GM18870 (cell line): ENCODE measurements around the gene MAP1LC3A.

ENCODE experiments used
- ATAC-seq: cut with Tn5 transposase; IDR thresholded peaks from one replicate; pipeline ENCODE4 v1.9.1; 2021; ENCODE audit warnings: moderate library complexity; ENCODE audit not compliant: unreplicated experiment

MAP1LC3A gene

GRCh38 chr20:34528921-34529297 is 29.6 kb upstream of the MAP1LC3A start:
- no peak for ATAC-seq

DNA sequence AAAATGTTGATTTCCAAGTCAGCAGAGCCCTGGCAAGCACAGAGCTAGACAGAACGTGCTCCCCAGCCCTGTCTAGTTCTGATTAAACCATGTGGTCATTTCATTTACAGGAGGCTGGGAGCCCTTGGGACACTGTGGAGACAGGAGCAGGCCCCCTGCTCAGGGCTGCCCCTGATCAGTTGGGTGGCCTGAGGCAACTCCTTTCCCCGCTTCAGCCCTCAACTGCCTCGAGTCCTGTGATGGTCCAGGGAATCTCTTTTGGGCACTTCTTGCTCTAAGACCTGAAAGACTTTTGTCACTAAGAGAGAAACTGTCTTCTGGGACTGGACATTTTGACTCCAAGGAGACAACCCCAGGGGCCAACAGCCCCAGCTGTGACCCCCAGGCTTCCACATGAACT is 28.8 kb upstream of the MAP1LC3A start:
- ATAC-seq, result no peak

- ATAC-seq, result no peak
Measured at GRCh38 chr20:34530342-34530741, 28.2 kb upstream of the MAP1LC3A start.

- no peak for ATAC-seq
Measured at GRCh38 chr20:34531608-34532265, 26.8 kb upstream of the MAP1LC3A start.

GRCh38 chr20:34532320-34532719 is 26.2 kb upstream of the MAP1LC3A start:
- no peak for ATAC-seq

DNA sequence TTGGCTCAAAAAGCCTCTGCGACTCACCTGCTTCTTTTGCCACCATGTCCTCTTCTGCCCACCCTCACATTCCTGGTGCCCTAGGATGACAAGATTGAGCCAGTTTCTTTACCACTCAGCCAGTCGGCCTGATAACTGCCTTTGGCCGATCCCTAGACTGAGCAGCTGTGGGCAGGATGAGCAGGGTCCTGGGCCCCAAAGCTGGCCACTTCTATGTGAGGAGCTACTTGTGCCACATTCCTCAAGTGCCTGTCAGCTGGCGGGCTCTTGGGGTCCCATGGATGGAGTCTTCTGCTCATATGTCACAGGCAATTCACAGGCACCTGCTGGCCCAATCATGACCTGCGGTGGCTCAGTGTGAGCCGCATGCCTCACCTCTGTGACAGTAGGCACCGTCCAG is 25.8 kb upstream of the MAP1LC3A start:
- ATAC-seq, result no peak

GRCh38 chr20:34534391-34535165 is 23.9 kb upstream of the MAP1LC3A start:
- ATAC-seq, result no peak

- ATAC-seq, result no peak
Measured at GRCh38 chr20:34535301-34535840, 23.1 kb upstream of the MAP1LC3A start.

GRCh38 chr20:34535857-34536256 is 22.7 kb upstream of the MAP1LC3A start:
- ATAC-seq, result no peak

DNA sequence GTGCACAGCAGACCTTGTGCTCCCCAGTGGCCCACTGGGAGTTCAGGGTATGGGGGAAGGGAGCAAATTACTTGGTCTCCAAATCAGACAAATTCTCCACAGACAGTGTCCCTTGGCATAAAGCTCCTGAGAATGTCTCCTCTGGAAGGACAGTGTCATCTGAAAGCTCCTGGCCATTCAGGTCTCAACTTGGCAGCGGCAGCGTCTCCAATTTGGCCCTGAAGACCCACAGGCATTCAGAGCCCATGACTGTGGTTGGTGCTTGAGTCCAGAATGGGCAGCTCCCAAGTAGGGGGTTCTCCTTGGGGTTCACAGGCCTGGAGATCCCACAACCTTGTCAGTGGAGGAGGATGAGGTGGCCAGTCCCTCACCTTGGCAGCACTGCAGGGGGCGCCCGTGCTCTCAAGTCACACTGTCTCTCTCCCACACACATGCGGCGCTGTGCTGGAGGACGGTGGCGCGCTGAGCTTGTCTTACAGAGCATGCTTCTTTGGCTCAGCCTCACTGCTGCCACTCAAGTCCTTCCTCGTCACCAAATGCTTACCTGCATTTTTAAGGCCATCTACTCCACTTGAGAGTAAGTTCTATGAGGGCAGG is 21.6 kb upstream of the MAP1LC3A start:
- no peak for ATAC-seq

GRCh38 chr20:34537651-34538050 is 20.9 kb upstream of the MAP1LC3A start:
- ATAC-seq, result no peak

- no peak for ATAC-seq
Measured at GRCh38 chr20:34538671-34539123, 19.8 kb upstream of the MAP1LC3A start.

GRCh38 chr20:34539756-34540155 is 18.8 kb upstream of the MAP1LC3A start:
- ATAC-seq, result no peak

- ATAC-seq, result no peak
Measured at GRCh38 chr20:34540596-34541263, 17.8 kb upstream of the MAP1LC3A start.

DNA sequence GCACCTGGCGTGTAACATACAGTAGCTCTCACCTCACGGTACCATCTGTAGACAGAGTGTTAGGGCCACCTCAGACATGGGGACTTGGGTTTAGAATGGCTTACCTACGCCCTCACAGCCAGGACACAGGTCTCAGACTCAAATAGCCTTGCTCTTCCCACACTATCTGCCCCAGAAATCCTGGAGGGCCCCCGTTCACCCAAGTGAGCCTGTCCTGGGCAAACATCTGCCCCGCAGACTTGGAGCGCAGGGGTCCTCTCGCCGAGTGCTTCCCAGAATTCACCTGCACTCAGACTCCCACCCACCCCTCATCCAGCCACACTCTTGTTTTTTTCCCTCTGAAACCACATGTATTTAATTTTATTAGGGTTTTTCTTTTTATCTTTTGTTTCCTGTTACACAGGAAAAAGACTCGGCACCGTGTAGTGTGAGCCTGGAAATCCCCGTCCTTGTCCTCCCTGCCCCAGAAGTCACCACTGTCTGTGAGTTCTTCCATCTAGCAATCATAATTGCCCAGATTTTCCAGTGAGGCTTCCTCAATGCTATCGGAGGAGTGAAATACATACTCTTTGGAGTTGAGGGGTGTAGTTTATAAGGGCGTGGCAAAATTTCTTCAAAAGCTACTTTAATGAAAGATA is 17.1 kb upstream of the MAP1LC3A start:
- no peak for ATAC-seq

DNA sequence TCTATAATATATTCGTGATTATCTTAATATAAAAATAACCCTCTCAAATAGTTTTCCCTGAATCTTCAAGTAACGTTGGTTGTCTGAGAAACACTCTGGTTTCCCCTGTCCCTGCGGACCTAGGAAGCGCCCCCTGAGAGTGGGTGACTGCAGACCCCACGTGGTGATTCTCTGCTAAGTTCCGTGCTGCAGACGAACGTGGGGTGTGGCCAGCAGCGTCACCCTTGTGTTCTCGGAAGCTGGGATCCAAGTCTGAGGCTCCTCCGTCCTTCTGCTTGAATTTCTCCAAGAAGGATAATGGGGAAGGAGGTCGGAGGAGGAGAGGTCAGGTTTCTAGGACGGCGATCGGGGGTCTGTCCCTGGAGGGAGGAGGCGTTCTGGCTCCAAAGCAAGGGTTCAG is 16.6 kb upstream of the MAP1LC3A start:
- no peak for ATAC-seq

DNA sequence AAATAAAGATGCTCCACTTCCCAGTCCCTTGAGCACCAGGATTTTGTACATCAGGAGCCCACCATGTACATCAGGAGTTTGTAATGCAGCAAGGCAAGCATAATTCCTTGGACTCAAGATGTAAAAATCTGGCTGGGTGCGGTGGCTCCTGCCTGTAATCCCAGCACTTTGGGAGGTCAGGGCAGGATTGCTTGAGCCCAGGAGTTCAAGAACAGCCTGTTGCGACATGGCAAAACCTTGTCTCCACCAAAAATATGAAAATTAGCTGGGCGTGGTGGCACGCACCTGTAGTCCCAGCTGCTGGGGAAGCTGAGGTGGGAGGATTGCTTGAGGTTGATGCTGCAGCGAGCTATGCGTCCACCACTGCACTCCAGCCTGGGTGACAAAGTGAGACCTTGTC is 16.1 kb upstream of the MAP1LC3A start:
- no peak for ATAC-seq

- ATAC-seq, result no peak
Measured at GRCh38 chr20:34543463-34544056, 15.0 kb upstream of the MAP1LC3A start.

DNA sequence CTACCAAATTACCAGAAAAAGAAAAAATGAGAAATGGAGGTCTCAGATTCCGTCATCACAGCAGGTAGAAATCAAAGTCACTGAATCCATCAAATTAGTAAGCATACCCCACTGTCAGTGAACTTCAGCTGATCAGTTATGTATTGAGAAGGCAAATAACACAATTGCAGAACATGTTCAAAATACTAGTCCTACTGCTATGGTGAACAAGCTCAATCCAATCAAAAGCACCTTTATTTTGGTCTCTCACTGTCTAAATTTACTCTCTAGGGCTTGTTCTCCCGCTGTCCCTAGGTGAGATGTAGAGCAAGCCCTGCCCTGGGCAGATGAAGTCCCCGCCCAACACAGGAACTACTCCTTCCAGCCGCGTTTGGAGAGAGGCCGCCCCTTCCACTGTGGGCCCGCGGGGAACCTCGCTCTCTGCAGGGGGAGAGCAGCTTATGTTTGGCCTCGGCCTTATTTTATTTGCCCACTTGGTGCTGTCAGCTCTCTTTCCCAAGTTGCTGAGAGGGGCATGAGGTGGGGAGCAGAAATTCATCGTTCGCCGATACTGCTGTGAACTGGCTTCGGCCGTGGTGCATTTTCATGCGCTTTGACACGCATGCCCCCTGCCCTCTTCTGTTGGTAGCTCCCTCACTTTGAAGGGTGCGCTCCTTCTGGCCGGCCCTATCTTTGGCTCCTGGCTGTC is 14.3 kb upstream of the MAP1LC3A start:
- ATAC-seq, result no peak

DNA sequence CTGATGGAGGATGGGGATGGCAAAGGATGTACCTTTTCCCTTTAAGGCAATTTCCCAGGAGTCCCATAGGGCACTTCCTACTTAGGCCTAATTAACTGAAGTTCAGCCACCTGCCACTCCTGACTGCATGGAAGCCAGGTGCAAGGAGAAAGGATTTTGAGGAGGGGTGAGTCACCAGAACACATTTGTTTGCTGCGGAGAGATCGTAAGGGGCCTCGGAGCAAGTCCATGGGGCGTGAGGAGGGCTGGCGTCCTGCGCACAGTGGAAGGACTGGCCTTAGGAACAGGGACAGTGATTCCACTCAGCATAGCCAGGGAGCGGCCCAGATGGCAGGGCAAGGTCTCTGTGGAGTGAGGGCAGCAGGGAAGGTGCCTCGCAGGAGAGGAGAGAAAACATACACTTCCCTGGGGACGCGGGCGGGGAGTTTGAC is 11.8 kb upstream of the MAP1LC3A start:
- ATAC-seq, result no peak
